GM15510 (cell line): ENCODE data around the gene C10orf120.

Source experiments
- POLR2A ChIP-seq: IDR thresholded peaks from 3 replicates; pipeline ENCODE4 v1.6.1; 2011; ENCODE audit warnings: borderline replicate concordance; ENCODE audit not compliant: insufficient read length; ENCODE audit errors: extremely low read depth

Gene C10orf120

GRCh38 chr10:122699796-122700455 lies at the start of gene C10orf120:
TSS of gene C10orf120 (minus strand) at chr10:122699846. CDS start at chr10:122699790, 56 bp downstream.
- TF ChIP-seq POLR2A, result no peak

GRCh38 chr10:122748496-122748895 lies 48.9 kb upstream of the C10orf120 start:
- no peak for TF ChIP-seq POLR2A

GRCh38 chr10:122746408-122746807 lies 46.8 kb upstream of the C10orf120 start:
- no peak for TF ChIP-seq POLR2A

- TF ChIP-seq POLR2A, result no peak
Measured at GRCh38 chr10:122744257-122744656, 44.6 kb upstream of the C10orf120 start.

GRCh38 chr10:122740640-122741039 lies 41.0 kb upstream of the C10orf120 start:
- no peak for TF ChIP-seq POLR2A

GRCh38 chr10:122738031-122738430 lies 38.4 kb upstream of the C10orf120 start:
- no peak for TF ChIP-seq POLR2A

- no peak for TF ChIP-seq POLR2A
Measured at GRCh38 chr10:122733931-122734665, 34.5 kb upstream of the C10orf120 start.

GRCh38 chr10:122733443-122733842 lies 33.8 kb upstream of the C10orf120 start:
- no peak for TF ChIP-seq POLR2A

- no peak for TF ChIP-seq POLR2A
Measured at GRCh38 chr10:122730238-122730637, 30.6 kb upstream of the C10orf120 start.

GRCh38 chr10:122729126-122729525 lies 29.5 kb upstream of the C10orf120 start:
- TF ChIP-seq POLR2A, result no peak

GRCh38 chr10:122727426-122727825 lies 27.8 kb upstream of the C10orf120 start:
- no peak for TF ChIP-seq POLR2A

GRCh38 chr10:122725768-122726167 lies 26.1 kb upstream of the C10orf120 start:
- TF ChIP-seq POLR2A, result no peak

GRCh38 chr10:122725006-122725405 lies 25.4 kb upstream of the C10orf120 start:
- no peak for TF ChIP-seq POLR2A

- no peak for TF ChIP-seq POLR2A
Measured at GRCh38 chr10:122721111-122721510, 21.5 kb upstream of the C10orf120 start.

- no peak for TF ChIP-seq POLR2A
Measured at GRCh38 chr10:122716025-122716424, 16.4 kb upstream of the C10orf120 start.

GRCh38 chr10:122715576-122715975 lies 15.9 kb upstream of the C10orf120 start:
- no peak for TF ChIP-seq POLR2A
